HFFc6 (cell line): Measurements from ENCODE around the gene MCTS1. TPM values are rescaled to one million over a fixed set of nuclear protein-coding genes. Genes with fewer than 3 reads are reported as not detected.

Source experiments
- DNase-seq: peaks from one replicate; pipeline ENCODE4 v3.0.0-alpha.2; 2018
- H3K27ac Mint-ChIP-seq: 2 replicates; pipeline ENCODE4 v1.8.0; 2020; ENCODE audit warnings: mild to moderate bottlenecking, mixed read lengths
- H3K27me3 Mint-ChIP-seq: 2 replicates; pipeline ENCODE4 v1.8.0; 2021; ENCODE audit warnings: mild to moderate bottlenecking, moderate library complexity, mixed read lengths; ENCODE audit not compliant: insufficient read depth
- H3K36me3 Mint-ChIP-seq: 2 replicates; pipeline ENCODE4 v1.8.0; 2021; ENCODE audit warnings: low read depth, mixed read lengths
- H3K4me1 Mint-ChIP-seq: 2 replicates; pipeline ENCODE4 v1.8.0; 2020; ENCODE audit warnings: low read depth, mixed read lengths
- H3K4me3 Mint-ChIP-seq: 2 replicates; pipeline ENCODE4 v1.8.0; 2020; ENCODE audit warnings: mild to moderate bottlenecking, moderate library complexity, mixed read lengths
- H3K9me3 Mint-ChIP-seq: 2 replicates; pipeline ENCODE4 v1.8.0; 2020; ENCODE audit warnings: mild to moderate bottlenecking, mixed read lengths
- total RNA-seq, 6 experiments: library from RNA; stranded (reverse); fragmentation: NEBNext Ultra II Directional; extraction: Animal tissue kit (Norgen Biotek cat#: 25700); gene quantifications; 2 replicates in 1 of 6; 3 replicates in 5 of 6; pipeline ENCODE4 v1.2.3, GENCODE V29; 2021
- TF ChIP-seq, protein P1 (sequence below): fragments of 200-600 bp; sonication (generic); IDR thresholded peaks from 2 replicates; pipeline ENCODE4 v1.5.0; 2021; ENCODE audit warnings: antibody characterized with exemption, mild to moderate bottlenecking

Gene MCTS1
- total RNA-seq, 6 experiments from 2014 or later, result 57.2 to 71.7 (median 64.7) TPM

DNA sequence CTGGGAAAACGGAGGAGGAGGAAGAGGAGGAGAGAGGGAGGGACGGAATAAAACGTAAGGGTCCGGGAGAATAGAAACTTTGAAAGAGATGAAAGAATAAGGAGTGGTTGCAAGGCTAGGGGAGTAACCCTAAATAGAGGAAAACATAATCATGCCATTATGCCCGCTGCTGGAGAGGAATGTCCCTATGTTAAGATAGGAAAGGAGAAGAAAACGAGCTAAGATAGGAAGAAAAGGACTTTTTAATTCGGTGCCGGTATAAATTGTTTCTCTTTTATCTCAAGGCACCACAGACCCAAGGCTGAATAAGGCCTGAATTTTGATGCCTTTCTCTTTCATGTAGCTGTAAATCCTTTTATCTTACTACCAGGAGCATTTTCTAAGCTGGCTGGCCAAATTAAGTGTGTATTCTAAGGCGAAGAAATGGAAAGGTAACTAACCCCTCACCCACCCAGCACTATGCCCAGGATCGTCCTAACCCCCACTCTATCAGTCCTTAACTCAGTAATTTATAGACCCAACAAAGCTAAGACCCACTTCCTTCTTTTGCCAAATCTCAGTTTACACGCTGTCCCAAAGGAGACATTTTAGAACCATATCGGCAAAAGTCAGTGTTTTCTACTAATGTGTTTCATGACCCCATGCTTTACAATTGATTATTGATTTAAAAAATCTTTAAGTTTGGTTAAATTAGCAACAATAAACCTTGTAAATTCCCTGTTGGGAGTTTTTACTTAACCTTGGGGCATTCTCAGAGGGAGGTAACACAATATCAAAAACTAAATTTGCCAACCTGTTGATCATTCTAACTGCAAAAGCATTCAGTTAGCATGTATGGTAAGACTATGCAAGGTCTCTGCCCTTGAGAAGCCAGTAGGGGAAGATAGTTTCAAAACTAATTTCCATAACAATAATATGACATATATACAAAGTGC, 42.0 kb upstream of the MCTS1 start:
- peaks cover 12% of the 10 kb centered on the region for H3K4me1 Mint-ChIP-seq
- H3K36me3 Mint-ChIP-seq, result peaks cover 27% of the 10 kb centered on the region
- TF ChIP-seq, protein P1, sequence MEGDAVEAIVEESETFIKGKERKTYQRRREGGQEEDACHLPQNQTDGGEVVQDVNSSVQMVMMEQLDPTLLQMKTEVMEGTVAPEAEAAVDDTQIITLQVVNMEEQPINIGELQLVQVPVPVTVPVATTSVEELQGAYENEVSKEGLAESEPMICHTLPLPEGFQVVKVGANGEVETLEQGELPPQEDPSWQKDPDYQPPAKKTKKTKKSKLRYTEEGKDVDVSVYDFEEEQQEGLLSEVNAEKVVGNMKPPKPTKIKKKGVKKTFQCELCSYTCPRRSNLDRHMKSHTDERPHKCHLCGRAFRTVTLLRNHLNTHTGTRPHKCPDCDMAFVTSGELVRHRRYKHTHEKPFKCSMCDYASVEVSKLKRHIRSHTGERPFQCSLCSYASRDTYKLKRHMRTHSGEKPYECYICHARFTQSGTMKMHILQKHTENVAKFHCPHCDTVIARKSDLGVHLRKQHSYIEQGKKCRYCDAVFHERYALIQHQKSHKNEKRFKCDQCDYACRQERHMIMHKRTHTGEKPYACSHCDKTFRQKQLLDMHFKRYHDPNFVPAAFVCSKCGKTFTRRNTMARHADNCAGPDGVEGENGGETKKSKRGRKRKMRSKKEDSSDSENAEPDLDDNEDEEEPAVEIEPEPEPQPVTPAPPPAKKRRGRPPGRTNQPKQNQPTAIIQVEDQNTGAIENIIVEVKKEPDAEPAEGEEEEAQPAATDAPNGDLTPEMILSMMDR, result no peak
- H3K4me3 Mint-ChIP-seq, result peak overlapping the region; percentile 100
- no peaks in the 10 kb centered on the region for H3K27me3 Mint-ChIP-seq
- DNase-seq, result no peak
- peak overlapping the region; percentile 97 for H3K27ac Mint-ChIP-seq
- H3K9me3 Mint-ChIP-seq, result no peaks in the 10 kb centered on the region

DNA sequence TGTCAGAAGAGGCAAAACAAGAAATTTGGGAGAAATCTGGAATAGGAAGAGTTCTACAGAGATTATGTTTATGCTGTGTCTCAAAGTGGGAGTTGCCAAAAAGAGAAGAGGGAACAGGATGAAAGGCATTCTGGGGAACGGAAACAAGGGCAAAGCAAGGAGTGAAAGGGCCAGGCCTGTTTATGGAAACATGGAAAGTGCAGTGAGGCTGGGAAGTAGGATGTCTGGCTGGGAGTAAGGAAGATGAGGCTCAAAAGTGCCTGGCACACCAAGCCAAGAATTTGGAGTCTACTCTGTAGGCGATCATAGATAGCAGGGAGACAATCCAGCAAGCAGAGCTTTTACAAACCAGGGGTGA, 41.4 kb upstream of the MCTS1 start:
- DNase-seq, result no peak
- Mint-ChIP-seq H3K36me3 (peaks cover 23% of the 10 kb centered on the region), H3K9me3 (no peaks in the 10 kb centered on the region), H3K4me3 (peak overlapping the region; percentile 100), H3K4me1 (peaks cover 12% of the 10 kb centered on the region), H3K27ac (peak overlapping the region; percentile 97), H3K27me3 (no peaks in the 10 kb centered on the region)
- TF ChIP-seq, protein P1, result no peak

DNA sequence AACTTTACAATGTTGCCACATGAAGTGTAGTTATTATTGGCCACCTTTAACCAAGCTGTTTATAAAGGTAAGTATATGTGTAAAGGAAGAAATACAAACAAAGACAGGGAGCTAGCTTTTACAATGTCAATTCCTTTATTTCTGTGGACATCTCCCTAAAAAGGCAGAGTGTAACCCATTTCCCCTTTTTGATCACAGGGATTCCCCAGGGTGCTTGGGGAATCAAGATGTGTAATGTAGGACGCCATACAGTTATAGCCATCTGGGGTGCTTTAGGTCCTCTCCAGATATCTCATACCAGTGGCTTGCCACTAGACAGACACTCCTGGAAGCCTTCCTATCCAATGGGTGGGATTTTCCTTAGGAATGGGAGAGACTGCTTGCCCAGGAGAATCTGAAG, 39.0 kb upstream of the MCTS1 start:
- Mint-ChIP-seq H3K4me1 (peaks cover 12% of the 10 kb centered on the region), H3K9me3 (no peaks in the 10 kb centered on the region)
- TF ChIP-seq, protein P1, result no peak

DNA sequence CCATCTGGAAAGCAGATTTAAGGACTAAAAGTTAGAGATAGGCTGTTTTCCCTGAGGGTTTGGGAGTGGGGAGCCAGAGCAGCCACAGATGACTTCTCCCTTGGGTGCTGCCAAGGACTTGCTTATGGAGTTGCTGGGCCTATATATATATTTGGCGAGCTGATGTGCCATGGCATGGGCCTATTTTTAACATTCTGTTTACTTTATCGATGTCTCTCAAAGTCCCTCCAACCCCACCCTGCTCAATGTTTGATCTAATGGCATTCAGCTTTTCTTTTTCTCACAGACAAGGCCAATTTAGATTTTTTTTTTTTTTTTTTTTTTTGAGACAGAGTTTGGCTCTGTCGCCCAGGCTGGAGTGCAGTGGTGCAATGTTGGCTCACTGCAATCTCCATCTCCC, 37.1 kb upstream of the MCTS1 start:
- TF ChIP-seq, protein P1, result no peak
- no peak for DNase-seq
- Mint-ChIP-seq H3K4me1 (peaks cover 11% of the 10 kb centered on the region), H3K36me3 (no peaks in the 10 kb centered on the region), H3K27ac (no peak overlapping the region), H3K4me3 (no peak overlapping the region), H3K9me3 (no peaks in the 10 kb centered on the region), H3K27me3 (no peaks in the 10 kb centered on the region)

More for the DNA sequence above, 39.0 kb upstream of the MCTS1 start:
- Mint-ChIP-seq H3K4me3 (no peak overlapping the region), H3K27ac (no peak overlapping the region), H3K36me3 (peaks cover under 1% of the 10 kb centered on the region), H3K27me3 (no peaks in the 10 kb centered on the region)
- DNase-seq, result no peak

DNA sequence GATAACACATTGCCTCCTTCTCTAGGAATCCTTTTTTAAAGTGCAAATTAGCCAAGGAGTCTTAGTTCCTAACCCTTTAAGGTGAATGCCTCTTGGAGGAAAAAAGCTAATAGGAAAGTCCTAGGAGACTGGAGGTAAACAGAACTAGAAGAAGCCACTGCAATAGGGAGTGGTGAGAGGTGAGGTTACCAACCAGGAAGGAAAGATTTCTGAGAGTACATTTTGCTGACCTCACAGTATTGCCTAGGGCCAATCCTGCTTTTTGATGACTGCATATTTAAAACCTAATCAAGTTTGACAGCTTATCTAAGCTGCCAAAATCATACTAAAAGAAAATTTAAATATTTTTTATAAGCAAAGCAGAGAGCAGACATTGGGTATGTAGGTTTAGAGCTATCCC, 35.9 kb upstream of the MCTS1 start:
- H3K36me3 Mint-ChIP-seq, result no peaks in the 10 kb centered on the region
- TF ChIP-seq, protein P1, result no peak
- no peak overlapping the region for H3K27ac Mint-ChIP-seq
- no peaks in the 10 kb centered on the region for H3K4me1 Mint-ChIP-seq
- DNase-seq, result no peak
- no peak overlapping the region for H3K4me3 Mint-ChIP-seq
- H3K9me3 Mint-ChIP-seq, result no peaks in the 10 kb centered on the region
- no peaks in the 10 kb centered on the region for H3K27me3 Mint-ChIP-seq
